H9 (cell line): ENCODE measurements around the gene CELSR2. TPM values are rescaled to one million over a fixed set of nuclear protein-coding genes. Genes with fewer than 3 reads are reported as not detected.

Experiments
- DNase-seq: peaks from one replicate; pipeline ENCODE4 v3.0.0-alpha.2; 2017
- H2AFZ ChIP-seq: one replicate; pipeline ENCODE4 v1.6.1; 2013; ENCODE audit warnings: mild to moderate bottlenecking, low read length, control low read depth, moderate library complexity
- H2AK5ac ChIP-seq: 2 replicates; pipeline ENCODE4 v1.6.1; 2013; ENCODE audit warnings: low read length, control low read depth, mixed read lengths; ENCODE audit not compliant: insufficient read length
- H2BK120ac ChIP-seq: one replicate; pipeline ENCODE4 v1.6.1; 2013; ENCODE audit warnings: low read depth, mild to moderate bottlenecking, low read length, control low read depth, inconsistent platforms; ENCODE audit not compliant: poor library complexity, severe bottlenecking
- H2BK12ac ChIP-seq: 2 replicates; pipeline ENCODE4 v1.6.1; 2013; ENCODE audit warnings: low read length, control low read depth, mixed read lengths, low read depth; ENCODE audit not compliant: insufficient read length
- H2BK15ac ChIP-seq: 2 replicates; pipeline ENCODE4 v1.6.1; 2013; ENCODE audit warnings: low read depth, low read length, control low read depth
- H2BK20ac ChIP-seq: one replicate; pipeline ENCODE4 v1.6.1; 2013; ENCODE audit warnings: low read depth, mild to moderate bottlenecking, low read length, control low read depth, inconsistent platforms; ENCODE audit not compliant: poor library complexity, severe bottlenecking
- H2BK5ac ChIP-seq: 2 replicates; pipeline ENCODE4 v1.6.1; 2013; ENCODE audit warnings: low read length, control low read depth, mixed read lengths; ENCODE audit not compliant: insufficient read length
- H3K14ac ChIP-seq: 2 replicates; pipeline ENCODE4 v1.6.1; 2013; ENCODE audit warnings: low read length, control low read depth; ENCODE audit not compliant: insufficient read depth
- H3K18ac ChIP-seq: 2 replicates; pipeline ENCODE4 v1.6.1; 2013; ENCODE audit warnings: low read depth, mild to moderate bottlenecking, mixed read lengths, low read length, control low read depth; ENCODE audit not compliant: insufficient read length
- H3K23ac ChIP-seq: 2 replicates; pipeline ENCODE4 v1.6.1; 2013; ENCODE audit warnings: low read length, control low read depth, mixed read lengths, low read depth; ENCODE audit not compliant: insufficient read length
- H3K23me2 ChIP-seq: 2 replicates; pipeline ENCODE4 v1.6.1; 2013; ENCODE audit warnings: low read depth, mild to moderate bottlenecking, mixed read lengths, low read length, control low read depth; ENCODE audit not compliant: insufficient read length, poor library complexity, severe bottlenecking
- H3K27ac ChIP-seq: 2 replicates; pipeline ENCODE4 v1.5.1; 2013; ENCODE audit warnings: low read length, control low read depth, mixed read lengths, low read depth; ENCODE audit not compliant: insufficient read length
- H3K27me3 ChIP-seq: 2 replicates; pipeline ENCODE4 v1.6.1; 2013; ENCODE audit warnings: low read length, control low read depth, inconsistent platforms; ENCODE audit not compliant: insufficient read depth
- H3K4ac ChIP-seq: 2 replicates; pipeline ENCODE4 v1.6.1; 2013; ENCODE audit warnings: low read depth, mild to moderate bottlenecking, control low read depth, inconsistent platforms, low read length, moderate library complexity
- H3K4me1 ChIP-seq: 2 replicates; pipeline ENCODE4 v1.6.1; 2013; ENCODE audit warnings: low read length, control low read depth, inconsistent platforms; ENCODE audit not compliant: insufficient read depth
- H3K4me2 ChIP-seq: 2 replicates; pipeline ENCODE4 v1.6.1; 2013; ENCODE audit warnings: low read length, control low read depth, mixed read lengths; ENCODE audit not compliant: insufficient read length, insufficient read depth
- H3K56ac ChIP-seq: 2 replicates; pipeline ENCODE4 v1.6.1; 2013; ENCODE audit warnings: low read depth, mild to moderate bottlenecking, mixed read lengths, low read length, control low read depth; ENCODE audit not compliant: insufficient read length
- H3K79me1 ChIP-seq: 2 replicates; pipeline ENCODE4 v1.6.1; 2013; ENCODE audit warnings: low read depth, mild to moderate bottlenecking, moderate library complexity, low read length, control low read depth, inconsistent platforms; ENCODE audit not compliant: insufficient read depth, poor library complexity, severe bottlenecking
- H3K79me2 ChIP-seq: 2 replicates; pipeline ENCODE4 v1.6.1; 2013; ENCODE audit warnings: low read length, control low read depth, inconsistent platforms; ENCODE audit not compliant: insufficient read depth
- H3K9ac ChIP-seq: 2 replicates; pipeline ENCODE4 v1.6.1; 2013; ENCODE audit warnings: low read length, control low read depth, mixed read lengths; ENCODE audit not compliant: insufficient read length; ENCODE audit errors: extremely low read depth
- H3K9me3 ChIP-seq: one replicate; pipeline ENCODE4 v1.6.1; 2013; ENCODE audit warnings: low read depth, low read length, inconsistent platforms; ENCODE audit not compliant: control insufficient read depth
- H3T11ph ChIP-seq: one replicate; pipeline ENCODE4 v1.6.1; 2013; ENCODE audit warnings: mild to moderate bottlenecking, low read length, control low read depth, inconsistent platforms
- H4K20me1 ChIP-seq: one replicate; pipeline ENCODE4 v1.6.1; 2013; ENCODE audit not compliant: control insufficient read depth, insufficient read length, insufficient read depth
- H4K5ac ChIP-seq: 2 replicates; pipeline ENCODE4 v1.6.1; 2013; ENCODE audit warnings: low read depth, mild to moderate bottlenecking, mixed read lengths, low read length, control low read depth; ENCODE audit not compliant: insufficient read length
- H4K8ac ChIP-seq: replicated peaks from 2 replicates; pipeline ENCODE4 v1.6.1; 2013; ENCODE audit warnings: low read length, control low read depth, mixed read lengths, low read depth; ENCODE audit not compliant: insufficient read length
- H4K91ac ChIP-seq: 2 replicates; pipeline ENCODE4 v1.6.1; 2013; ENCODE audit warnings: low read depth, mild to moderate bottlenecking, moderate library complexity, mixed read lengths, low read length, control low read depth; ENCODE audit not compliant: insufficient read length
- H3K27ac Mint-ChIP-seq, 3 experiments: 2 replicates in 2 of 3; 3 replicates in 1 of 3; pipeline ENCODE4 v1.8.0; 2020 to 2021; ENCODE audit warnings: mixed read lengths in 3 of 3, mild to moderate bottlenecking in 1 of 3, moderate library complexity in 1 of 3
- H3K27me3 Mint-ChIP-seq: 2 replicates; pipeline ENCODE4 v1.8.0; 2021; ENCODE audit warnings: low read depth, mild to moderate bottlenecking, moderate library complexity, mixed read lengths
- H3K36me3 Mint-ChIP-seq, 3 experiments: 2 replicates in 2 of 3; 3 replicates in 1 of 3; pipeline ENCODE4 v1.8.0; 2020 to 2021; ENCODE audit warnings: low read depth in 3 of 3, mixed read lengths in 3 of 3; ENCODE audit not compliant: insufficient read depth in 1 of 3
- H3K4me1 Mint-ChIP-seq, 2 experiments: 2 replicates each; pipeline ENCODE4 v1.8.0; 2020; ENCODE audit warnings: mixed read lengths in 2 of 2
- H3K4me3 Mint-ChIP-seq, 2 experiments: 2 replicates in 1 of 2; 3 replicates in 1 of 2; pipeline ENCODE4 v1.8.0; 2020 to 2021; ENCODE audit warnings: mild to moderate bottlenecking in 2 of 2, mixed read lengths in 2 of 2, moderate library complexity in 1 of 2
- H3K9me3 Mint-ChIP-seq, 2 experiments: 2 replicates in 1 of 2; 3 replicates in 1 of 2; pipeline ENCODE4 v1.8.0; 2020; ENCODE audit warnings: mild to moderate bottlenecking in 2 of 2, mixed read lengths in 2 of 2, moderate library complexity in 1 of 2
- CTCF ChIP-seq: fragments of 200-600 bp; sonication (generic); conservative IDR thresholded peaks from 3 replicates; pipeline ENCODE4 v1.8.0; 2021; ENCODE audit warnings: antibody characterized with exemption, mild to moderate bottlenecking
- WGBS: extraction: QIAGEN DNeasy Blood & Tissue Kit; methylation state at CpG from one replicate; pipeline ENCODE4 v1.1.7; 2013; ENCODE audit warnings: missing lambda C conversion rate, low lambda C conversion rate, mixed read lengths; ENCODE audit not compliant: insufficient read length; ENCODE audit errors: extremely low coverage; 5-methylcytosine and 5-hydroxymethylcytosine counted together
- total RNA-seq: library from RNA; stranded (reverse); gene quantifications from 2 replicates; pipeline ENCODE4 v1.2.1, GENCODE V29; 2021

Gene CELSR2
- total RNA-seq, 1 experiment from 2014 or later, result 29.2 TPM

- Mint-ChIP-seq H3K36me3 (peaks cover 5 to 32% (median 20%) of the 10 kb centered on the region in 3 experiments; a peak in 5 of 7 replicates), H3K4me1 (peaks cover 20 to 38% of the 10 kb centered on the region in 2 experiments), H3K4me3 (no peak overlapping the region), H3K27ac (no peak overlapping the region; a peak in 1 of 7 replicates), H3K27me3 (no peaks in the 10 kb centered on the region), H3K9me3 (no peaks in the 10 kb centered on the region)
- Histone ChIP-seq H4K5ac (no peak overlapping the region), H4K20me1 (no peaks in the 10 kb centered on the region), H3T11ph (no peak overlapping the region), H4K8ac (no peak overlapping the region), H2BK120ac (no peak overlapping the region), H3K23me2 (no peaks in the 10 kb centered on the region), H3K4ac (no peak overlapping the region), H2BK12ac (no peak overlapping the region), H2BK20ac (no peak overlapping the region), H3K4me2 (no peak overlapping the region), H3K79me2 (no peaks in the 10 kb centered on the region), H3K9ac (no peak overlapping the region), H3K9me3 (no peaks in the 10 kb centered on the region), H2AFZ (no peak overlapping the region), H2AK5ac (no peak overlapping the region), H3K56ac (no peak overlapping the region), H3K79me1 (no peaks in the 10 kb centered on the region), H3K14ac (no peak overlapping the region), H2BK15ac (no peak overlapping the region), H3K4me1 (no peaks in the 10 kb centered on the region; the same call in 1 of the 2 replicates), H3K18ac (no peak overlapping the region), H3K23ac (no peak overlapping the region), H2BK5ac (no peak overlapping the region), H4K91ac (no peak overlapping the region), H3K27me3 (no peaks in the 10 kb centered on the region), H3K27ac (no peak overlapping the region)
- DNase-seq, result no peak
- WGBS, result no CpG with 5 or more reads among the region's 6 CpGs
- no peak for TF ChIP-seq CTCF
These were observed 12.2 kb downstream of the CELSR2 start for GRCh38 chr1:109261578-109261977.
